Measurements from ENCODE around the gene KRT71. TPM values are rescaled to one million over a fixed set of nuclear protein-coding genes. Genes with fewer than 3 reads are reported as not detected.
A peak's percentile ranks its signal among the peaks of the same experiment; 100 is the strongest.

KRT71 gene
- total and polyA plus RNA-seq, 2 of the 8 experiments (the other 6 are each of a cell fraction or from before 2014, with no cell fraction given), result not detected

- H3K4me3 ChIP-seq (ENCODE audit: extremely low read depth in 1 of 4, insufficient read depth in 2 of 4, low read depth in 3 of 4, low read length in 4 of 4), result no peak overlapping the region
- peaks cover 0 to 1% (median 0%) of the 10 kb centered on the region in 4 experiments; a peak in 1 of 7 replicates for H3K4me1 ChIP-seq (replicated peaks in 1 of 4; ENCODE audit: control insufficient read depth in 3 of 4, insufficient read depth in 4 of 4, low read length in 3 of 4)
- ChIA-PET CTCF (ENCODE audit: partially characterized antibody) (interaction anchor here (0.7 to 1.5 kb wide), 7 partner anchors 10 to 346 kb away, joined by 3 read pairs; no protein-coding TSS in a partner anchor), POLR2A (ENCODE audit: partially characterized antibody) (no interaction called here)
- no peak overlapping the region for H3K14ac ChIP-seq (ENCODE audit: insufficient read length)
- no peaks in the 10 kb centered on the region for H3K9me3 ChIP-seq (ENCODE audit: insufficient read depth in 2 of 2, low read depth in 1 of 2, low read length in 1 of 2)
- FAIRE-seq (no peak), DNase-seq (ENCODE audit: low read depth in 1 of 2, low spot score in 2 of 2) (peak in 1 of 2 experiments; percentile 42)
- H3K79me1 ChIP-seq (ENCODE audit: low read depth, low read length), result no peaks in the 10 kb centered on the region
- H2BK12ac ChIP-seq (ENCODE audit: low read depth, low read length), result no peak overlapping the region
- no peak overlapping the region for H2BK5ac ChIP-seq (ENCODE audit: low read depth, low read length)
- no peak overlapping the region for H3K56ac ChIP-seq (replicated peaks; ENCODE audit: insufficient read length, low read depth, low read length)
- no peak overlapping the region for H3K27ac ChIP-seq (ENCODE audit: low read depth, low read length)
- no peaks in the 10 kb centered on the region for H3K36me3 ChIP-seq (ENCODE audit: control insufficient read depth in 2 of 4, insufficient read depth in 4 of 4, low read length in 3 of 4)
- 90% methylated on average over 5 of the region's 6 CpGs; no CpG with 5 or more reads in 1 of the 2 experiments for WGBS, 2 experiments (ENCODE audit: extremely low coverage in 1 of 2, insufficient coverage in 1 of 2, insufficient read length in 1 of 2, insufficient replicate concordance in 2 of 2, low coverage in 1 of 2, low lambda C conversion rate in 2 of 2, missing lambda C conversion rate in 1 of 2)
- H3K4me2 ChIP-seq (ENCODE audit: insufficient read depth in 1 of 2, low read depth in 2 of 2, low read length in 2 of 2), result no peak overlapping the region
- no peak overlapping the region for H3K18ac ChIP-seq (ENCODE audit: extremely low read depth, low read length)
- H3K23ac ChIP-seq (ENCODE audit: insufficient read length), result no peak overlapping the region
- H3K23me2 ChIP-seq (ENCODE audit: low read depth, low read length), result no peaks in the 10 kb centered on the region
- no peak overlapping the region for H2BK120ac ChIP-seq (replicated peaks; ENCODE audit: low read depth, low read length)
- no peak overlapping the region for H2AK5ac ChIP-seq (ENCODE audit: low read depth, low read length)
- H2AFZ ChIP-seq (ENCODE audit: low read length), result no peak overlapping the region
- H4K20me1 ChIP-seq (replicated peaks in 1 of 2; ENCODE audit: control insufficient read depth in 1 of 2, insufficient read depth in 2 of 2, low read length in 2 of 2), result no peaks in the 10 kb centered on the region
- H3K27me3 ChIP-seq (replicated peaks in 1 of 4; ENCODE audit: control insufficient read depth in 3 of 4, extremely low read depth in 1 of 4, insufficient read depth in 3 of 4, low read length in 3 of 4), result no peaks in the 10 kb centered on the region; a peak in 1 of 7 replicates
- no peak overlapping the region for H2BK20ac ChIP-seq (ENCODE audit: low read length)
- no peak overlapping the region for H4K91ac ChIP-seq (replicated peaks; ENCODE audit: insufficient read length, low read length)
- H2BK15ac ChIP-seq (ENCODE audit: low read length), result no peak overlapping the region
- H3K4ac ChIP-seq (replicated peaks; ENCODE audit: insufficient read length, low read depth, low read length), result no peak overlapping the region
- H3K79me2 ChIP-seq (ENCODE audit: control insufficient read depth in 1 of 2, insufficient read depth in 2 of 2, low read length in 2 of 2), result no peaks in the 10 kb centered on the region
- no peak overlapping the region for H3K9ac ChIP-seq (replicated peaks in 1 of 4; ENCODE audit: extremely low read depth in 1 of 4, low read depth in 3 of 4, low read length in 3 of 4)
- no peak overlapping the region for H4K8ac ChIP-seq (ENCODE audit: extremely low read depth, insufficient read depth, low read length)
- H4K5ac ChIP-seq (ENCODE audit: insufficient read length, low read depth, low read length), result no peak overlapping the region
Measured at GRCh38 chr12:52524241-52524897, 28.6 kb downstream of the KRT71 start.

All from H1 (cell line).